HCT116 (cell line): ENCODE results near the gene CCR2. TPM values are rescaled to one million over a fixed set of nuclear protein-coding genes. Genes with fewer than 3 reads are reported as not detected.

Experiments
- ATAC-seq: fragments of 200-7000 bp; cut with Tn5 transposase; 2 replicates; pipeline ENCODE4 v1.9.1; 2020; ENCODE audit warnings: mild to moderate bottlenecking, moderate library complexity
- BruUV-seq: library from RNA; stranded (reverse); fragments of 400-500 nt; replicated peaks from 2 replicates; lab custom pipeline; 2021; lab: Mats Ljungman, UMichigan
- CTCF ChIA-PET: fragments of 300-600 bp; sonication (Branson Sonifier 250); formaldehyde crosslinking; loops from one replicate; lab custom pipeline; 2021; ENCODE audit warnings: antibody characterized with exemption; lab: Charles Lee
- POLR2A ChIA-PET: fragments of 300-600, 350-600 bp; sonication (Branson Sonifier 250); formaldehyde crosslinking; loops from one replicate; lab custom pipeline; 2021; ENCODE audit warnings: antibody characterized with exemption; lab: Charles Lee
- RAD21 ChIA-PET, 2 experiments: fragments of 300-600 bp; sonication (Branson Sonifier 250); formaldehyde crosslinking; loops; one replicate each; lab custom pipeline; 2023; ENCODE audit warnings: low total read pairs in 2 of 2; ENCODE audit not compliant: uncharacterized antibody in 2 of 2, unreplicated experiment in 2 of 2, low non-redundant PET in 1 of 2; lab: Charles Lee
- DNase-seq: peaks from one replicate; pipeline ENCODE4 v3.0.0-alpha.2; 2010; ENCODE audit warnings: low read depth, low spot score
- H2AFZ ChIP-seq: fragments of 200-600 bp; shearing (Covaris generic), sonication (generic); 2 replicates; pipeline ENCODE4 v1.6.1; 2017; ENCODE audit warnings: low read depth, mixed run types, mixed read lengths, antibody characterized with exemption, low read length; ENCODE audit not compliant: poor library complexity, severe bottlenecking
- H3K27ac ChIP-seq: 2 replicates; pipeline ENCODE4 v1.5.1; 2012; ENCODE audit warnings: low read depth, low read length
- H3K27me3 ChIP-seq: fragments of 200-600 bp; sonication (generic); 2 replicates; pipeline ENCODE4 v1.6.1; 2016; ENCODE audit warnings: mixed run types, low read length, mixed read lengths; ENCODE audit not compliant: insufficient read depth
- H3K36me3 ChIP-seq, 2 experiments: fragments of 200-500 bp in 1 of 2; fragments of 200-600 bp in 1 of 2; sonication (Bioruptor generic) in 1 of 2; sonication (generic) in 1 of 2; 2 replicates each; pipeline versions ENCODE4 v1.5.1 to v1.6.1; 2014 to 2016; ENCODE audit warnings: low read length in 2 of 2, inconsistent platforms in 1 of 2, mixed read lengths in 1 of 2, mixed run types in 1 of 2; ENCODE audit not compliant: insufficient read depth in 2 of 2, control insufficient read depth in 1 of 2
- H3K4me1 ChIP-seq, 2 experiments: fragments of 200-600 bp in 1 of 2; sonication (generic) in 1 of 2; 2 replicates each; pipeline versions ENCODE4 v1.5.1 to v1.6.1; 2012 to 2017; ENCODE audit warnings: low read length in 2 of 2, inconsistent platforms in 1 of 2, mild to moderate bottlenecking in 1 of 2, mixed read lengths in 1 of 2, mixed run types in 1 of 2, moderate library complexity in 1 of 2; ENCODE audit not compliant: insufficient read depth in 2 of 2, control insufficient read depth in 1 of 2
- H3K4me2 ChIP-seq: fragments of 200-600 bp; sonication (generic); 2 replicates; pipeline ENCODE4 v1.6.1; 2017; ENCODE audit warnings: mixed run types, low read length, mixed read lengths
- H3K4me3 ChIP-seq, 2 experiments: fragments of 200-600 bp in 1 of 2; sonication (generic) in 1 of 2; replicated peaks in 1 of 2; 2 replicates each; pipeline ENCODE4 v1.5.1; 2011 to 2016; ENCODE audit warnings: low read length in 2 of 2, control low read depth in 1 of 2, low read depth in 1 of 2, mild to moderate bottlenecking in 1 of 2, mixed read lengths in 1 of 2, mixed run types in 1 of 2
- H3K79me2 ChIP-seq: fragments of 200-600 bp; sonication (generic); 2 replicates; pipeline ENCODE4 v1.6.1; 2017; ENCODE audit warnings: mild to moderate bottlenecking, mixed run types, low read length, moderate library complexity, mixed read lengths; ENCODE audit not compliant: insufficient read depth
- H3K9ac ChIP-seq: fragments of 200-600 bp; sonication (generic); 2 replicates; pipeline ENCODE4 v1.6.1; 2016; ENCODE audit warnings: low read length, mixed read lengths
- H3K9me2 ChIP-seq: fragments of 200-600 bp; sonication (generic), shearing (Covaris generic); 2 replicates; pipeline ENCODE4 v1.6.1; 2017; ENCODE audit warnings: mixed run types, mild to moderate bottlenecking, moderate library complexity; ENCODE audit not compliant: insufficient read depth
- H3K9me3 ChIP-seq, 2 experiments: fragments of 200-500 bp in 1 of 2; fragments of 200-600 bp in 1 of 2; sonication (Bioruptor generic) in 1 of 2; sonication (generic) in 1 of 2; 2 replicates each; pipeline ENCODE4 v1.6.1; 2014 to 2017; ENCODE audit warnings: low read length in 2 of 2, mixed read lengths in 2 of 2, inconsistent platforms in 1 of 2, low read depth in 1 of 2, mild to moderate bottlenecking in 1 of 2, mixed run types in 1 of 2, moderate library complexity in 1 of 2; ENCODE audit not compliant: control insufficient read depth in 1 of 2, insufficient read depth in 1 of 2
- H4K20me1 ChIP-seq: fragments of 200-600 bp; sonication (generic), shearing (Covaris generic); 2 replicates; pipeline ENCODE4 v1.6.1; 2017; ENCODE audit warnings: mixed run types, mild to moderate bottlenecking, moderate library complexity; ENCODE audit not compliant: insufficient read depth
- ELF1 ChIP-seq: IDR thresholded peaks from 2 replicates; pipeline ENCODE4 v1.6.1; 2012; ENCODE audit warnings: low read depth, borderline replicate concordance
- EZH2 ChIP-seq: fragments of 200-600 bp; sonication (generic); IDR thresholded peaks from 2 replicates; pipeline ENCODE4 v1.6.1; 2017; ENCODE audit warnings: antibody characterized with exemption, mixed run types
- JUND ChIP-seq: IDR thresholded peaks from 2 replicates; pipeline ENCODE4 v1.6.1; 2012
- POLR2A ChIP-seq: IDR thresholded peaks from 2 replicates; pipeline ENCODE4 v1.7.0; 2011; ENCODE audit warnings: borderline replicate concordance; ENCODE audit not compliant: insufficient read depth, insufficient read length; ENCODE audit errors: extremely low read depth
- SIN3A ChIP-seq: IDR thresholded peaks from 2 replicates; pipeline ENCODE4 v1.6.1; 2012; ENCODE audit warnings: low read depth
- SRF ChIP-seq: IDR thresholded peaks from 2 replicates; pipeline ENCODE4 v1.6.1; 2012; ENCODE audit warnings: low read depth
- TCF7L2 ChIP-seq: IDR thresholded peaks from 2 replicates; pipeline ENCODE4 v1.7.0; 2011; ENCODE audit warnings: borderline replicate concordance, inconsistent platforms; ENCODE audit not compliant: insufficient read depth, insufficient read length; ENCODE audit errors: extremely low read depth
- ZNF274 ChIP-seq: fragments of 200-500 bp; sonication (Bioruptor generic); IDR thresholded peaks from 2 replicates; pipeline ENCODE4 v1.6.1; 2014; ENCODE audit warnings: mild to moderate bottlenecking, low read depth, low read length, inconsistent platforms
- intact Hi-C: fragments of 100-400 bp; cut with micrococcal nuclease; formaldehyde crosslinking; loops from 2 replicates; pipeline ENCODE4 v1.10.0; 2022
- total RNA-seq: library from RNA; stranded (reverse); gene quantifications from one replicate; pipeline ENCODE4 v1.2.1, GENCODE V29; 2021; ENCODE audit not compliant: unreplicated experiment
- TF ChIP-seq, protein P1 (sequence below): IDR thresholded peaks from 2 replicates; pipeline ENCODE4 v1.6.1; 2012; ENCODE audit warnings: low read depth
- TF ChIP-seq, protein P2 (sequence below): IDR thresholded peaks from 2 replicates; pipeline ENCODE4 v1.6.1; 2012

Gene CCR2
- total RNA-seq, 1 experiment from 2014 or later = not detected

DNA sequence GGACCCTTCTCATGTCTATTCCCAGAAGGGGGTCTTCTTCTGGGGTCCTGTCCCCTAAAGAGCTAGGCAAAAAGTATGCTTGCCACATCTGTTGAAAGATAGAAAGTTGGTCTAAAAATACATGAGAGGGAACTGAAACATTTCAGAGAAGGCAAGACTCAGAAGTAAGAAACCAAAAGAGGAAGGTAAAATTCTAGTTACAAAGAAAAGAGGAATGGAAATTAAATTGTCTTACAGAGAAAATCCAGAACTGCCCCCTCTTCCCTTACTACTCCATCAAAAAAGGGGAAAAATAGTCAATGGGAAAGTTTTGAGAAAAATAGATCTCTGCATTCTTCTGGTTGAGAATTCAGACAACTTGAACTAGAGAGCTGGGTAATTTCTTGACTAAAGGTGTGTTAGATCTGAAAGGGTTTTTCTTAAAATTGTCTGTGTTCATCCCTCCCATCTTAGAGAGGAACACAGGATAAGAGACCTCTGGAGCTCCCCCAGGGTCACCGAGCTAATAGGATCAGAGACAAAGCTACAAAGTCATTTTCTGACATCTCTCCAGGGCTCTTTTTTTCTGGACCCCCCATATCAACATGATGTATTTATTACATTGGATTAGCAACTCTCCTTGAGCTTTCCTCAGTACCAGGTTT lies 32.3 kb upstream of the CCR2 start:
- Histone ChIP-seq H2AFZ (no peak overlapping the region), H3K4me1 (no peaks in the 10 kb centered on the region), H4K20me1 (no peaks in the 10 kb centered on the region), H3K9me3 (no peaks in the 10 kb centered on the region), H3K27ac (no peak overlapping the region), H3K4me3 (no peak overlapping the region), H3K36me3 (no peaks in the 10 kb centered on the region), H3K9ac (no peak overlapping the region), H3K9me2 (no peaks in the 10 kb centered on the region), H3K27me3 (no peaks in the 10 kb centered on the region), H3K4me2 (no peak overlapping the region), H3K79me2 (no peaks in the 10 kb centered on the region)
- ChIA-PET POLR2A (no interaction called here), CTCF (no interaction called here), RAD21 (no interaction called here)
- no peak for DNase-seq
- intact Hi-C loops = no loop called here
- no TSS peak for BruUV-seq
- no peak for ATAC-seq
- TF ChIP-seq TCF7L2 = no peak
- TF ChIP-seq SRF = no peak
- TF ChIP-seq ZNF274 = no peak
- no peak for TF ChIP-seq EZH2
- no peak for TF ChIP-seq ELF1
- TF ChIP-seq, protein P1, sequence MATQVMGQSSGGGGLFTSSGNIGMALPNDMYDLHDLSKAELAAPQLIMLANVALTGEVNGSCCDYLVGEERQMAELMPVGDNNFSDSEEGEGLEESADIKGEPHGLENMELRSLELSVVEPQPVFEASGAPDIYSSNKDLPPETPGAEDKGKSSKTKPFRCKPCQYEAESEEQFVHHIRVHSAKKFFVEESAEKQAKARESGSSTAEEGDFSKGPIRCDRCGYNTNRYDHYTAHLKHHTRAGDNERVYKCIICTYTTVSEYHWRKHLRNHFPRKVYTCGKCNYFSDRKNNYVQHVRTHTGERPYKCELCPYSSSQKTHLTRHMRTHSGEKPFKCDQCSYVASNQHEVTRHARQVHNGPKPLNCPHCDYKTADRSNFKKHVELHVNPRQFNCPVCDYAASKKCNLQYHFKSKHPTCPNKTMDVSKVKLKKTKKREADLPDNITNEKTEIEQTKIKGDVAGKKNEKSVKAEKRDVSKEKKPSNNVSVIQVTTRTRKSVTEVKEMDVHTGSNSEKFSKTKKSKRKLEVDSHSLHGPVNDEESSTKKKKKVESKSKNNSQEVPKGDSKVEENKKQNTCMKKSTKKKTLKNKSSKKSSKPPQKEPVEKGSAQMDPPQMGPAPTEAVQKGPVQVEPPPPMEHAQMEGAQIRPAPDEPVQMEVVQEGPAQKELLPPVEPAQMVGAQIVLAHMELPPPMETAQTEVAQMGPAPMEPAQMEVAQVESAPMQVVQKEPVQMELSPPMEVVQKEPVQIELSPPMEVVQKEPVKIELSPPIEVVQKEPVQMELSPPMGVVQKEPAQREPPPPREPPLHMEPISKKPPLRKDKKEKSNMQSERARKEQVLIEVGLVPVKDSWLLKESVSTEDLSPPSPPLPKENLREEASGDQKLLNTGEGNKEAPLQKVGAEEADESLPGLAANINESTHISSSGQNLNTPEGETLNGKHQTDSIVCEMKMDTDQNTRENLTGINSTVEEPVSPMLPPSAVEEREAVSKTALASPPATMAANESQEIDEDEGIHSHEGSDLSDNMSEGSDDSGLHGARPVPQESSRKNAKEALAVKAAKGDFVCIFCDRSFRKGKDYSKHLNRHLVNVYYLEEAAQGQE = no peak
- TF ChIP-seq JUND = no peak
- no peak for TF ChIP-seq SIN3A
- TF ChIP-seq POLR2A = no peak
- TF ChIP-seq, protein P2, sequence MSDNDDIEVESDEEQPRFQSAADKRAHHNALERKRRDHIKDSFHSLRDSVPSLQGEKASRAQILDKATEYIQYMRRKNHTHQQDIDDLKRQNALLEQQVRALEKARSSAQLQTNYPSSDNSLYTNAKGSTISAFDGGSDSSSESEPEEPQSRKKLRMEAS = no peak
